ENCODE measurements around the gene CMTM6.
"Not testable (repeated sequence)": the region's sequence is repeated elsewhere in the genome, so short reads cannot be mapped to it uniquely, and the experiment has no call there.

CMTM6 gene

GRCh38 chr3:32498992-32499391 is 3.7 kb downstream of the CMTM6 start:
- DNase-seq = no peak

- no peak for DNase-seq
These were observed 4.4 kb downstream of the CMTM6 start for GRCh38 chr3:32498252-32498651.

DNA sequence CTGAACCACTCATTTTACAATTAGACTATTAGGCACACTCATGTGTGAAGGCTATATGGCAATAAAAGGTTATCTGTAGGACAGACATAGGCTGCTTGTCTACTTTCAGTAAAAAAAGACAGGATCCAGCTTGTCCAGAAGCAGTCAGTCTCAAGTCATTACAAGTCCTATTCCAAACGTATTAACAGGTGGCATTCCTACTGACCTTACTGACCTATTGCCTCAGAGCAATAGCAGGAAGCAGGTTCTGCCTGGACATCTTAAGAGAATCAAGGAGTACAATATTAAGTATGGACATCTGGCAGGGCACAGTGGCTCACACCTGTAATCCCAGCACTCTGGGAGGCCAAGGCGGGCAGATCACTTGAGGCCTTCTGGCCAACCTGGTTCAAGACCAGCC is 7.0 kb downstream of the CMTM6 start:
- peak; percentile 8 for DNase-seq

GRCh38 chr3:32495085-32495484 is 7.6 kb downstream of the CMTM6 start:
- no peak for DNase-seq

DNA sequence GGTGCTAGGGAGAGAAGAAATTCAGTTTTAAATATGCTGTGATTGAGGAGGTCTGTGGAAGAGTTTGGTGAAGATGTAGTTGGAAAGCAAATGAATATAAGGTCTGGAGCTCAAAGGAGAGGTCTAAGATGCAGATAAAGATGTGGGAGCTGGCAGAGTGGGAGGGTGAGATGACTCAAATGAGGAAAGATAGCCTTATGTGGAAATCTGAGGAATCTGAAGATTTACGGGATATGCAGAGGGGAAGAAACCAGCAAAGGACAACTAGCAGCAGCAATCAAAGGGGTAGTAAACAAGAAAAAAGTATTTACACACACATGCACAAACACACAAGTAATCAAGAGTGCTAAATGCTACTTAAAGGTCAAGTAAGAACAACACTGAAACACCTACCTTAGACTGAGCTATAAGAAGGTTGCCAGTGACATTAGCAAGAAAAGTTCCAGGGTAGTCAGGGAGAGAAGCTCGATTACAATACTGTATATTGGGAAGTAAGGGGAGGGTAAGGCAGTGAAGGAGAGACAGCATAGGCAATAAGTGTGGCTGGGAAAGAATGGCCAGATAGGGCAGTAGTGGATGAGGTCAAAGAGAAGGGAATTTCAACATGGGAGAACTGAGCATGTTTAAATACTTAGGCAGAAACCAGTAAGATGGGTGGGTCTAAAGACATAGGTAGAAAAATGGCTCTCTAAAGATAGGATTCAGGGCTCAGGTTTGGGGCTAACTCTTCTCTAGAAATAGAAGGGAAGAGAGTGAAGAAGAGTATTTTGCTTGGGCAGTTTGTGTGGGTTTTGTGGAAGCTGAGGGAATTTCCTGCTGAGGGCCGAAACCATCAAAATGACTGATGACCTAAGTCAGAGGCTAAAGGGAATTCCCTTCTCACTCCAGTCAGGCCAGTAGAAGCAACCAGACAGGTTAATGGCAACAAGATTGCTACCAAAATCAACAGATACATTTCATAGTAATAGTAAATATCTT is 8.9 kb downstream of the CMTM6 start:
- no peak for DNase-seq

DNA sequence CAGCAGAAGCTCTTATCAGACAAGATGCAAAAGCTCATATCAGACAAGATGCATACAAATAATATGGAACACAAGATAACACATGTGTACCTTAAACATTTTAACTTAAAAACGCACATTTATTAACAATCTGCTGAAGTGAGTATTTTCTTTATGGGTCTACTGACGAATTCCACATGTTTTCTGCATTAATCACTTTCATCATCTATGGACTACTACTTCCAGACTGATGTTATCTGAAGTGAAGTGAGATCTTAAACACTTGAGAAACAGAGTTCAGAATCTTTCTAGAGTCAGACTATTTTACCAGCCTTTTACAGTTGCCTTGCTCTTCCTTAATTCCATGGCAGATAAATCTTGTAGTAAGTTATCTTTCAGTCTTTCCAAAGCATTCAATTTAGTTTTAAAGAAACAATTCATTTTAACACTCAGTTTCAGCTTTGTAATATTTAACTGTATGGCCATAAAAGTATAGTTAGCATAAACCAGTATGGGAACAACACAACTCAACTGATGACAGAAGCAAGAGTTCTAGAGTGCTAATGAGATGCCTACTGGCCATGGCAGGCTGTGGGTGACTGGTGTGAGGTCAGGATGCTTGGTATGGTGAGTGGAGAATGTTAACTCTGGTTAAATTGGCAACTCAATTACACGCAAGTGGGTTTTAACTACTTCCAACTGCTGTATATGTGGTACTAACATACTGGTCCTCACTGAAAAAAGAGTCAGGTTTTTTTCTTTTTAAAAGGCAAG is 9.8 kb downstream of the CMTM6 start:
- no peak for DNase-seq

DNA sequence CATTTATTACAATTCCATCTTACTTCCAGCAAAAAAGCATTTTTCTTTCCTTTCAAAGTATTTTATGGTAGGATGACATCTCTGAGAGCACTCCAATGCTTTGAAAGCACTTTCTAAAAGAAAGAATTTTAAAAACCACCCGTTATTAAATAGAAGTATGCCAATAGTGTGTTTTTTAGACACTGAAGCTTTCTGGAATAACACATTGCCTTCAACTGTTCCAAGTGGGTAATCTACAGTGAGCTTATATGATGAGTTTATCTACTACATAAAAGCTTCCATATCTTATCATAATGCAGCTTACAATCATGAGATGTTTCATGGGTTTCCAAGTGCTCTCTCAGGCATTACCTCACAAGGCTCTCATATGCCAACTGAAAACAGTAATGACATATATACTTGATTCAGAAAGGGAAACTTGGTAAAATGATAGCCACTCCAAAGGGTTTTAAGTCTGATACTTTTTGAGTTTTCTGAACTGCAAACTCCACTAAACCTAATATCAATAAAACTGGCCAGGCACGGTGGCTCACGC is 14.1 kb downstream of the CMTM6 start:
- DNase-seq = no peak

- DNase-seq = no peak
These were observed 14.7 kb downstream of the CMTM6 start for GRCh38 chr3:32487781-32488473.

DNA sequence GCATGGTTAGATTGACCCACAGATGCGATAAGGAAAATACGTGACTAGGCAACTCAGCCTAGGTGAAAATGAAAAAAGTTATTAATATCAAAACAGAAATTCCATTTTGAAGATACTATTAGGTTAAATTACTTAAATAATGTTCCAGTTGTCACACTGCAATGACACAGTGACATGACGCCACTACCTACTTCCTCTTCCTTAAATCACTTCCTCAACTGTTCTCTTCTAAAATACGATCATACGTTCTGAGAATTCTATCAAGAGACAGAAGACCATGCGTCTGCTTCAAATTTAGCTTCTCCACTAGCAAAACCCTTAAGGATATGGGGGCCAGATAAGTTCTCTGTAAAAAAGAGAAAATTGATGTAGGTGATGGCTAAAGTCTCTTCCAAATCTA is 18.2 kb downstream of the CMTM6 start:
- DNase-seq = no peak

GRCh38 chr3:32483772-32484171 is 18.9 kb downstream of the CMTM6 start:
- no peak for DNase-seq

DNA sequence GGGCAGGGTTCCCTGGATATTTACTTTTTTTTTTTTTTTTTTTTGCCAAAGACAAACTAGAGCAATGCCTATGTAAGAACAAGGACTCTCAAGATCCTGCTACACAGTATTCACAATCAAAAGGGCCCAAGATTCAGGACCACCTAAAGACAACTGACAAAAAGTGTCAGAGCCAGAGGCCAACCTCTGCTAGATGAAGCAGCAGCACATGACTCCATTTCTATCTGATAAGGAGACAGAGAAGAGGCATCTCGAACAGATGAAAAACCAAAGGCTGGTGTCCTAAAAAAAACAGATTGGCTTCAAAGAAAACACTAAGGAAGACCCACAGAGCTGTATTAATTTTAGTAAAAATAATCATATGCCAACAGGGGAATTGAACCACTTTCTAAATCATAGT is 20.0 kb downstream of the CMTM6 start:
- no peak for DNase-seq

- no peak for DNase-seq
These were observed 20.6 kb downstream of the CMTM6 start for GRCh38 chr3:32481791-32482631.

GRCh38 chr3:32480604-32481003 is 22.0 kb downstream of the CMTM6 start:
- no peak for DNase-seq

- no peak for DNase-seq
These were observed 28.5 kb downstream of the CMTM6 start for GRCh38 chr3:32474201-32474600.

DNA sequence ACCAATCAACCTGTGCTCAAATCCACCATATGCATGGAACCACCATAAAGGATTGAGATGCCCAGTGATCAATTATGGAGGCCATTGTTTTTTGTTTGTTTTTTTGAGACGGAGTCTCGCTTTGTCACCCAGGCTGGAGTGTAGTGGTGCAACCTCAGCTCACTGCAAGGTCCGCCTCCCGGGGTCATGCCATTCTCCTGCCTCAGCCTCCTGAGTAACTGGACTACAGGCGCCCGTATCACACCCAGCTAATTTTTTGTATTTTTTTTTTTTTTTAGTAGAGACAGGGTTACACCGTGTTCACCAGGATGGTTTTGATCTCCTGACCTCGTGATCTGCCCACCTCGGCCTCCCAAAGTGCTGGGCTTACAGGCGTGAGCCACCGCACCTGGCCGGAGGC is 30.5 kb downstream of the CMTM6 start:
- DNase-seq = not testable (repeated sequence)

- no peak for DNase-seq
These were observed 31.4 kb downstream of the CMTM6 start for GRCh38 chr3:32471246-32471645.

- DNase-seq = no peak
These were observed 32.3 kb downstream of the CMTM6 start for GRCh38 chr3:32470362-32470761.

- DNase-seq = no peak
These were observed 33.3 kb downstream of the CMTM6 start for GRCh38 chr3:32469151-32469874.

GRCh38 chr3:32467333-32468070 is 35.1 kb downstream of the CMTM6 start:
- peak; percentile 62 for DNase-seq

DNA sequence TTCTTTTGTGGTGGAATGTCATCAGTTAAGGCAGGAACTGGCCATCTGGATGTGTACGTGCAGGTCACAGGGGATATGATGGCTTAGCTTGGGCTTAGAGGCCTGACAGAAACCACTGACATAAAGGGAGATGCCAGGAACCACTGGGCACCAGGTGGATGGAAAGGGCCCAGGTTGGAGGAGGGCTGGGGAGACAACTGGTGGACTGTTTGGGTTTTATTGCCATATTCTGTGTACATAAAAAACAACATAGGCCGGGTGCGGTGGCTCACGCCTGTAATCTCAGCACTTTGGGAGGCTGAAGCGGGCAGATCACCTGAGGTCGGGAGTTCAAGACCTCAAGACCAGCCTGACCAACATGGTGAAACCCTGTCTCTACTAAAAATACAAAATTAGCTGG is 35.8 kb downstream of the CMTM6 start:
- not testable (repeated sequence) for DNase-seq

- not testable (repeated sequence) for DNase-seq
These were observed 37.9 kb downstream of the CMTM6 start for GRCh38 chr3:32464726-32465125.
